ENCODE results near the gene ENTPD6.
"Not testable (repeated sequence)": the region's sequence is repeated elsewhere in the genome, so short reads cannot be mapped to it uniquely, and the experiment has no call there.

ENTPD6 gene

DNA sequence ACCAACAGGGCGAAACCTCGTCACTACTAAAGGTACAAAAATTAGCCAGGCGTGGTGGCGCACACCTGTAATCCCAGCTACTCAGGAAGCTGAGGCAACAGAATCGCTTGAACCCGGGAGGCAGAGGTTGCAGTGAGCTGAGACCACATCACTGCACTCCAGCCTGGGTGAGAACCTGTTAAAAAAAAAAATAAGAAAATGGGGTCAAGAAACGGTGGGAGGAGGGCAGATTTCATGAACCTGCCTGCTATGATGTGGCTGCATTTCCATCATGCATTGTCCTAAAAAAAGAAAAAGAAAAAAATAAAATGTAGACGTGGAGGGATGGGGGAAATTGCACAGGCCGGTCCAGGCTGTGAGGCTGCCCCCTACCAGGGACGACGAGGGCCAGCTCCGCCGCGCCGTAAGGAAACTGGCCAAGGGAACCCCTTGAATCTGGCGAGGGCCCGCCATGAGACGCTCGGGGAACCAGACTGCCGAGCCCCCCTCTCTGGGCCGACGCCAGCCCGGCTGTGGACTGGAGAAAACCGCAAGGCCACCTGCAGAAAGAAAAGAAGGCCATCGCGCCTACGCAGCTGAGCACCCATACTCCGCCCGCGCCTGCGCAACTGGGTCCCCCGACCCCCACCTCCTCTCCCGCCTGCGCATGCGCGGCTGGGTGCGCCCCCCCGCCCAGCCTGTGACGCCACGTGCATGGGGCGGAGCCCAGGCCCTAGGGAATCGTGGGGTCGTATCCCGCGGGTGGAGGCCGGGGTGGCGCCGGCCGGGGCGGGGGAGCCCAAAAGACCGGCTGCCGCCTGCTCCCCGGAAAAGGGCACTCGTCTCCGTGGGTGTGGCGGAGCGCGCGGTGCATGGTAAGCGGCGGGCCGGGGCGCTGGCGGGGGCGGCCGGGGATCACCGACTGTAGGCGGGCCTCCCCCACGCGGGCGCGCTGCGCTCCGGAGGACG lies at the start of gene ENTPD6:
ENTPD6 (plus strand) TSS at position 699 of the 948 bp plus-strand sequence. CDS start 10,825 bp downstream, outside the sequence.
- peak; percentile 89 for DNase-seq (ENCODE audit: low read depth)

DNA sequence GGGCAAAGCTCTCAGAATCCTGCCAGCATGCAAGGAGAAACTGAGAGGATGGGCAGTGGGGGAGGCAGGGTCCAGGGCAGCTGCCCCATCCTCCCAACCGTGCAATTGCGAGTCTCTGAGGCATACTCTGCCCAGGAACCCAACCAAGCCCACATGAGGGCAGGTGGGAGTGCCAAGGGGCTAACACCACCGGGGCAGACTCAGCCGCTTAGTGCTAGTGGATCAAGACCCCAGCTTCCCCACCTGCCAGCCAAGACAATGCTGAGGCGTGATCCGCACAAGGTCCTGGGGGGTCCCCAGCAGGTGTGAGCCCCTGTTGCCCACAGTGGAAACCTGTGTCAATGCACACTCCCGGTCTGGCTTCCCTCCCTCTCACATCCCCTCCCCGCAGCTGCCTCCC lies 48.5 kb upstream of the ENTPD6 start:
- no peak for DNase-seq (ENCODE audit: low read depth)

- no peak for DNase-seq (ENCODE audit: low read depth)
Measured at GRCh38 chr20:25147716-25148115, 47.8 kb upstream of the ENTPD6 start.

- DNase-seq (ENCODE audit: low read depth) = peak; percentile 44
Measured at GRCh38 chr20:25148181-25148981, 47.1 kb upstream of the ENTPD6 start.

- DNase-seq (ENCODE audit: low read depth) = no peak
Measured at GRCh38 chr20:25148982-25149846, 46.3 kb upstream of the ENTPD6 start.

DNA sequence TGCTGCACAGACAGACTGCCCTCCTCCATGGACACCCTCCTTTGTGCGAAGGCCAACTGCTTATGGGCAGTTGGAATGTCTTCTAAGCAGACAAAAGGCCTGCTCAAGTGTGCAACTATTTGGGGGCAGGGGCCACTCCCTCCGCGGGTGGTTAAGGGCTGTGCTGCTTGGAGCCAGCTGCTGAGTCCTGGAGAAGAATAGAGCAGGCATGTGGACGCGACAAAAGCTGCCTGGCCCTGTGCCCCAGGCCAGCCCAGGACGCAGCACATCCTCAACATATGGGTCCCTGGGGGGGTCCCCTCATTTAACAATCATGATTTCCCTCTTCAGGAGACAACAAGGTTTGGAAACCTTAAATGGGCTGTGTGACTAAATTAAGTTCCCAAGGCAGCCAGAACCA lies 45.5 kb upstream of the ENTPD6 start:
- no peak for DNase-seq (ENCODE audit: low read depth)

- no peak for DNase-seq (ENCODE audit: low read depth)
Measured at GRCh38 chr20:25158043-25158442, 37.5 kb upstream of the ENTPD6 start.

DNA sequence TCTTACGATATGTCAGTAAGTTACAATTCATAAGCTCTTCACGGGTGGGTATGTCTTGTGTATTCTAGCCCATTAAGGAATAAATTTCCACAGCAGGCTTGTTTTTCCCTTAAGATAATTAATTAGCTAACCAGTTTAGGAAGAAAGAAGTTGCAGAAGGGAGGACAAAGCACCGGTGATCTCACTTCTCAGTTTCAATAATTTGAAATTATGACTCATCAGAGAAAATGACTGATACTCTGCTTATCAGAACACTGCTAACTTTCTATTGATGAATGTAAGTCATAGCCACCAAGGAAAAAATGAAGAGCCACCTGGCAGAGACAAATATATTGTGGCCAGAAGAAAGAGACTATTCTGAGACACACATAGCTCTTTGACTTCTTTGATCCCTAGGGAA lies 35.0 kb upstream of the ENTPD6 start:
- DNase-seq (ENCODE audit: low read depth) = no peak

DNA sequence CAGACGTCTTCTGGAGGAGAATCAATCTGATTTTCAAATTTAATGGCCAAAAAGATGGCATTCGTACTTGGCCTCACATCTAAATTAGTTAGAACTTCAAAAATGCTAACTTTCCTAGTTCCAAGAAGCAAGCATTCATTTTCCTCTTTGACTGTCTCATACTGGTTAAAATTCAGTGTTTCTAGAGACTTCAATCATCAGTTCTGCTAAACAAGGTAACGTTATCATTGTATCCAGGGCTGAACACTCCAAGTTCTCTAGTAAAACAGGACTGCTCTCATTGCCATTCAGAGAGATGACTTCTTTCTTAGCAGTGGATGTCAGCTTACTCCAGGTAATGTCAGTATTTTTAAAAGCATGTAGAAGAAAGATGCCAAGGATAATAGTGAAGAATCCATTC lies 34.6 kb upstream of the ENTPD6 start:
- no peak for DNase-seq (ENCODE audit: low read depth)

DNA sequence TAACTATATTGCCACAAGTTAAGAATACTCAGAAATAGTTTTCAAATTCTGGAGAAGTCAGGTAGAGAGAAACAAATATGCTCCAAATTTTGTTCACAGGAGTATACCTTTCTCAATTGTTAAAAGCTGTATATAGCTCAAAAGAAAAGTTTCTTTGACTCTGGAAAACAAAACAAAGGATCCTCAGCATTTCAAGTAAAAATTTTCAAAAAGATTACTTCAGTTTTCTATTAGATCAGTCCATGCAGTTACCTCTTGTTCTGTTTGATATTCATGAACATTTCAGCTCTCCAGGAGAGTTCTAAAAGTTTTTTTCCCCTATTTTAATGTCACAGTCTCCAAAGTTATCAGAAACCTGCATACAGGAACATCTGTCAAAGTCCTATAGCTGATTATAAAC lies 30.4 kb upstream of the ENTPD6 start:
- no peak for DNase-seq (ENCODE audit: low read depth)

GRCh38 chr20:25166105-25166782 lies 29.3 kb upstream of the ENTPD6 start:
- not testable (repeated sequence) for DNase-seq (ENCODE audit: low read depth)

GRCh38 chr20:25173321-25173720 lies 22.2 kb upstream of the ENTPD6 start:
- DNase-seq (ENCODE audit: low read depth) = no peak

GRCh38 chr20:25173886-25174308 lies 21.6 kb upstream of the ENTPD6 start:
- DNase-seq (ENCODE audit: low read depth) = no peak

DNA sequence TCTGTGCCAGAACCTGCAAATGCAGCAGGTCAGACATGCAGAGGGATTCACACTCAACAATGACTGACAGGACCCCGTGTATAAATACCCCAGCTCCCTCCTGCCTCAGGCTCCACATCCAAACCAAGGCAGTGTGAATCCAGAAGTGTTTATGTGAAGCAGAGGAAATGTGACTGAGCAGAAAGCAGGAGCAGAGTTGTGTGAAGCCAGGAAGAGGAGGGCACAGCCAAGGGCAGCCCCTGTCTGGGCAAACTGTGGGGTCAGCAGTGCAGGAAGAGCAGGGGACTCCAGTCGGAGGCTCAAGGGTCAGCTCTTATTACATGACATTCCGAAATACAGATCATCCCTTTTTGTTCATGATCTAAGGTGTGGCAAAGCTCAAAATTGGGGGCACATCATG lies 19.3 kb upstream of the ENTPD6 start:
- no peak for DNase-seq (ENCODE audit: low read depth)

DNA sequence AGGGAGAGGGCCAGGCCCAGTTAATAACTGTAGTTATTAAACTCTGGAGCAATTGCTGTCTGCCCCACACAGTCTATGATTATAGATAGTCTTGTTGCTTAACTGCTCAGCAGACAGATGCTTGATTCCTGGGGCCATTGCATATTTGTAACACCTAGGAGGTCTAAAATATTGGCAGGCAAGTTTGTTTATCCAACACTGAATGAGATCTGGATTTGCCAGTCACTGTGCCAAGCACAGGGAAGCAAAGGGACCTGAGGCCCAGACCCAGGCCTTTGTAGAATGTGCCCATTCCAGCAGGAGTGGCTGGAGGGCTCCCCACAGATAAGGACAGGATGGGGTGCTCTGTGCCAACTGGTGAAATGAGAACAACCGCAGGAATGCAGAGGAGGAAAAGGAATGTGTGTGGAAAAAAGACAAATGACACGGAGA lies 17.6 kb upstream of the ENTPD6 start:
- DNase-seq (ENCODE audit: low read depth) = no peak

DNA sequence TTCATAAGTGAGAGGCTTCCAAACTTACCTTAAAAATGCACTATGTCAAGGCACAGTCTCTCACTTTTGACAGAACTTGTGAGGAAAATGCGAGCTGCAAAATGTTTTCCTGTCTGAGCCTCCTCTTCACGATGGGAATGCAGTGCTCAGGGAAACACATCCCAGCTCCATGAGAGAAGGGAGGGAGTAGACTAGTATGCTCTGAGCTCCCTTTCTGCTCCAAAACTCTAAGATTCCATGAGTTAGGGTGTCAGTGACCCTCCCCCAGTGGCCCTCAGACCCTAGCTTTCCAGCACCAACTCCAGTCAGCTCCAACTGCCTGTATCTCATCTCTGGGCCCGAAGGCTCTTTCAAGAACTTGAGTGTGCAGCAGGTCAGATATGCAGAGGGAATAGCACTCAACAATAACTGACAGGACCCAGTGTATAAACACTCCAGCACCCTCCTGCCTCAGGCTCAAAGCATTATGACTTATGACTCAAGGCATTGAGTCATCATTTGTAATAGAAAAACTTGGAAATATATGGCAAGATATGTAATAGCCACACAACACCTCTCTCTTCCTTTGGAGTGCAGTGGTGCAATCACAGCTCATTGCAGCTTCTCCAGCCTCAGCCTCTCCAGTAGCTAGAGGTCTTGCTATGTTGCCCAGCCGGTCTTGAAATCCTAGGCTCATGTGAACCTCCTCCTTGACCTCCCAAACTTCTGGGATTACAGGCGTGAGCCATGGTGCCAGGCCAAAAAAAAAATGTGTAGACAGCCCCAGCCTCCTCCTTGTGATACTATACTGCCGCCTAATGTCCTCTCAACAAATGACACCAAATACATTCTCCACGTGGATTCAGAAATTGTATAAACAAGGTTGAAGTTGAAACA lies 16.7 kb upstream of the ENTPD6 start:
- DNase-seq (ENCODE audit: low read depth) = no peak

GRCh38 chr20:25179439-25180089 lies 15.9 kb upstream of the ENTPD6 start:
- DNase-seq (ENCODE audit: low read depth) = no peak

DNA sequence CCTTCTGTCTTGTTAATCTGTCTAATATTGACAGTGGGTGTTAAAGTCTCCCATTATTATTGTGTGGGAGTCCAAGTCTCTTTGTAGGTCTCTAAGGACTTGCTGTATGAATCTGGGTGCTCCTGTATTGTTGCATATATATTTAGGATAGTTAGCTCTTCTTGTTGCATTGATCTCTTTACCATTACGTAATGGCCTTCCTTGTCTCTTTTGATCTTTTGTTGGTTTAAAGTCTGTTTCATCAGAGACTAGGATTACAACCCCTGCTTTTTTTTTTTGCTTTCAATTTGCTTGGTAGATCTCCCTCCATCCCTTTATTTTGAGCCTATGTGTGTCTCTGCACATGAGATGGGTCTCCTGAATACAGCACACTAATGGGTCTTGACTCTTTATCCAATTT lies 11.1 kb upstream of the ENTPD6 start:
- not testable (repeated sequence) for DNase-seq (ENCODE audit: low read depth)

- no peak for DNase-seq (ENCODE audit: low read depth)
Measured at GRCh38 chr20:25187220-25187619, 8.3 kb upstream of the ENTPD6 start.

DNA sequence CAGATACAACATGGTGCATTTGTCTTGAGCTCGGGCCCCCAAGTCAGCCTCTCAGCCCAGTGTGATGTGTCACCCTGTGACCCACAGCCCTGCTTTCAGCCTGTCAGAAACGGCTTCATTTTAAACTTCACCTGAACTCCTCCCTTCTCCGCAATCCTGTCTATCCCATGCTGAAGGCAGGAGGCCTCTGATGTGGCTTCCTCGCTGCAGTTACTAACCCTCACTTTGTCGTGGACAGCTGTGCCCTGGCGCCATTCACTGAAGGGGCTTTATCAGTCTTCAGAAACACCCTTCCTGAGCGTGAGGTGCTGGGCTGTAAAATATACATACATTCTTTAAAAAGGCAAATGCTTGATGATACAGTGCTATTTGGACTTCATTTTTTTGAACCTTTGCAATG lies 7.9 kb upstream of the ENTPD6 start:
- no peak for DNase-seq (ENCODE audit: low read depth)
